Peyer's patch (tissue), 4 donors: Measurements from ENCODE around the gene IFIH1.

Source experiments
- POLR2A ChIP-seq, 2 donors: fragments of 450-650 bp; IDR thresholded peaks; one replicate each; pipeline ENCODE4 v1.5.1; 2017; ENCODE audit warnings: antibody characterized with exemption in 2 of 2, mild to moderate bottlenecking in 2 of 2, moderate library complexity in 2 of 2
- TF ChIP-seq, protein P1 (sequence below), 6 experiments: fragments of 450-650 bp in 4 of 6; fragments of 200-600 bp in 2 of 6; sonication (generic) in 1 of 6; IDR thresholded peaks; one replicate each; pipeline ENCODE4 v1.5.1; 2017 to 2019; ENCODE audit warnings: antibody characterized with exemption in 6 of 6, mild to moderate bottlenecking in 3 of 6, moderate library complexity in 1 of 6

DNA sequence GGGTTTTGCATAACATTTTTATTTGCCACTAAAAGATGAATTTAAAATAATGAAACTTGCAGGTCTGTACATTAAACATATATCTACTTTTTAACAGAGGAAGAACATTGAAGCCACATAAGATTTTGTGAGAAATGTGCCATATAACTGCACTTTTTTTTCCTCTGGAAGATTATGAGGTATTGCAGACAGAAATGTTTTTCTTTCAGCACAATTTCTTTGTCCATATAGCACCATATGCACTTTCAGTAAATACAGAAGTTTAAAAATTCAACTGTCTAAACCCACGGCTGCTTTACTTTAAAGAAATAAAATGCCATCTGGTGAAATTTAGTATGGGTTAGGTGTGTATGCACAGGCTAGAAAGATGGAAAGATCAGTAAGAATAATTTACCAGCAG is 74.8 kb downstream of the IFIH1 start:
- TF ChIP-seq, protein P1, sequence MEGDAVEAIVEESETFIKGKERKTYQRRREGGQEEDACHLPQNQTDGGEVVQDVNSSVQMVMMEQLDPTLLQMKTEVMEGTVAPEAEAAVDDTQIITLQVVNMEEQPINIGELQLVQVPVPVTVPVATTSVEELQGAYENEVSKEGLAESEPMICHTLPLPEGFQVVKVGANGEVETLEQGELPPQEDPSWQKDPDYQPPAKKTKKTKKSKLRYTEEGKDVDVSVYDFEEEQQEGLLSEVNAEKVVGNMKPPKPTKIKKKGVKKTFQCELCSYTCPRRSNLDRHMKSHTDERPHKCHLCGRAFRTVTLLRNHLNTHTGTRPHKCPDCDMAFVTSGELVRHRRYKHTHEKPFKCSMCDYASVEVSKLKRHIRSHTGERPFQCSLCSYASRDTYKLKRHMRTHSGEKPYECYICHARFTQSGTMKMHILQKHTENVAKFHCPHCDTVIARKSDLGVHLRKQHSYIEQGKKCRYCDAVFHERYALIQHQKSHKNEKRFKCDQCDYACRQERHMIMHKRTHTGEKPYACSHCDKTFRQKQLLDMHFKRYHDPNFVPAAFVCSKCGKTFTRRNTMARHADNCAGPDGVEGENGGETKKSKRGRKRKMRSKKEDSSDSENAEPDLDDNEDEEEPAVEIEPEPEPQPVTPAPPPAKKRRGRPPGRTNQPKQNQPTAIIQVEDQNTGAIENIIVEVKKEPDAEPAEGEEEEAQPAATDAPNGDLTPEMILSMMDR (IDR thresholded peaks at IDR 0.05): no peak
- TF ChIP-seq POLR2A (IDR thresholded peaks at IDR 0.05): no peak
